Thyroid gland (tissue), 4 donors: Measurements from ENCODE around the gene CCL13.

Experiments used
- POLR2A ChIP-seq, 2 donors: fragments of 450-650 bp; IDR thresholded peaks; one replicate each; pipeline ENCODE4 v1.6.1; 2017; ENCODE audit warnings: antibody characterized with exemption in 2 of 2, mild to moderate bottlenecking in 2 of 2, moderate library complexity in 1 of 2
- TF ChIP-seq, protein P1 (sequence below), 6 experiments: fragments of 200-600 bp in 3 of 6; fragments of 450-650 bp in 3 of 6; sonication (generic) in 3 of 6; IDR thresholded peaks; one replicate each; pipeline ENCODE4 v1.5.1; 2016 to 2019; ENCODE audit warnings: antibody characterized with exemption in 6 of 6, mild to moderate bottlenecking in 2 of 6, inconsistent platforms in 1 of 6, moderate library complexity in 1 of 6

- no peak for TF ChIP-seq POLR2A (IDR thresholded peaks at IDR 0.05)
- TF ChIP-seq, protein P1, sequence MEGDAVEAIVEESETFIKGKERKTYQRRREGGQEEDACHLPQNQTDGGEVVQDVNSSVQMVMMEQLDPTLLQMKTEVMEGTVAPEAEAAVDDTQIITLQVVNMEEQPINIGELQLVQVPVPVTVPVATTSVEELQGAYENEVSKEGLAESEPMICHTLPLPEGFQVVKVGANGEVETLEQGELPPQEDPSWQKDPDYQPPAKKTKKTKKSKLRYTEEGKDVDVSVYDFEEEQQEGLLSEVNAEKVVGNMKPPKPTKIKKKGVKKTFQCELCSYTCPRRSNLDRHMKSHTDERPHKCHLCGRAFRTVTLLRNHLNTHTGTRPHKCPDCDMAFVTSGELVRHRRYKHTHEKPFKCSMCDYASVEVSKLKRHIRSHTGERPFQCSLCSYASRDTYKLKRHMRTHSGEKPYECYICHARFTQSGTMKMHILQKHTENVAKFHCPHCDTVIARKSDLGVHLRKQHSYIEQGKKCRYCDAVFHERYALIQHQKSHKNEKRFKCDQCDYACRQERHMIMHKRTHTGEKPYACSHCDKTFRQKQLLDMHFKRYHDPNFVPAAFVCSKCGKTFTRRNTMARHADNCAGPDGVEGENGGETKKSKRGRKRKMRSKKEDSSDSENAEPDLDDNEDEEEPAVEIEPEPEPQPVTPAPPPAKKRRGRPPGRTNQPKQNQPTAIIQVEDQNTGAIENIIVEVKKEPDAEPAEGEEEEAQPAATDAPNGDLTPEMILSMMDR (IDR thresholded peaks at IDR 0.05) = no peak
Measured at GRCh38 chr17:34367486-34368195, 11.4 kb downstream of the CCL13 start.
